Effector memory CD4-positive, alpha-beta T cell (primary cell): ENCODE results near the gene CDHR4.
"Not testable (repeated sequence)": the region's sequence is repeated elsewhere in the genome, so short reads cannot be mapped to it uniquely, and the experiment has no call there.

Experiments used
- DNase-seq, 3 donors: peaks; one replicate each; pipeline ENCODE4 v3.0.0-alpha.2; 2020
- H3K27ac ChIP-seq: 2 replicates; pipeline ENCODE4 v1.7.0; 2013; ENCODE audit warnings: mild to moderate bottlenecking, low read length, moderate library complexity; ENCODE audit not compliant: insufficient read depth, poor library complexity, severe bottlenecking
- H3K27me3 ChIP-seq: replicated peaks from 2 replicates; pipeline ENCODE4 v1.7.0; 2013; ENCODE audit warnings: mild to moderate bottlenecking, low read length; ENCODE audit not compliant: insufficient read depth, control insufficient read depth, poor library complexity, severe bottlenecking
- H3K36me3 ChIP-seq: 2 replicates; pipeline ENCODE4 v1.7.0; 2013; ENCODE audit warnings: mild to moderate bottlenecking, low read length, moderate library complexity; ENCODE audit not compliant: control insufficient read depth, insufficient read depth
- H3K4me1 ChIP-seq: 2 replicates; pipeline ENCODE4 v1.7.0; 2013; ENCODE audit warnings: low read length, mild to moderate bottlenecking; ENCODE audit not compliant: control insufficient read depth, insufficient read depth, poor library complexity, severe bottlenecking
- H3K4me3 ChIP-seq: 2 replicates; pipeline ENCODE4 v1.7.0; 2013; ENCODE audit warnings: low read length, low read depth, mild to moderate bottlenecking; ENCODE audit not compliant: insufficient read depth, poor library complexity, severe bottlenecking
- H3K9me3 ChIP-seq: 2 replicates; pipeline ENCODE4 v1.7.0; 2013; ENCODE audit warnings: mild to moderate bottlenecking, low read length, moderate library complexity; ENCODE audit not compliant: control insufficient read depth

Gene CDHR4

DNA sequence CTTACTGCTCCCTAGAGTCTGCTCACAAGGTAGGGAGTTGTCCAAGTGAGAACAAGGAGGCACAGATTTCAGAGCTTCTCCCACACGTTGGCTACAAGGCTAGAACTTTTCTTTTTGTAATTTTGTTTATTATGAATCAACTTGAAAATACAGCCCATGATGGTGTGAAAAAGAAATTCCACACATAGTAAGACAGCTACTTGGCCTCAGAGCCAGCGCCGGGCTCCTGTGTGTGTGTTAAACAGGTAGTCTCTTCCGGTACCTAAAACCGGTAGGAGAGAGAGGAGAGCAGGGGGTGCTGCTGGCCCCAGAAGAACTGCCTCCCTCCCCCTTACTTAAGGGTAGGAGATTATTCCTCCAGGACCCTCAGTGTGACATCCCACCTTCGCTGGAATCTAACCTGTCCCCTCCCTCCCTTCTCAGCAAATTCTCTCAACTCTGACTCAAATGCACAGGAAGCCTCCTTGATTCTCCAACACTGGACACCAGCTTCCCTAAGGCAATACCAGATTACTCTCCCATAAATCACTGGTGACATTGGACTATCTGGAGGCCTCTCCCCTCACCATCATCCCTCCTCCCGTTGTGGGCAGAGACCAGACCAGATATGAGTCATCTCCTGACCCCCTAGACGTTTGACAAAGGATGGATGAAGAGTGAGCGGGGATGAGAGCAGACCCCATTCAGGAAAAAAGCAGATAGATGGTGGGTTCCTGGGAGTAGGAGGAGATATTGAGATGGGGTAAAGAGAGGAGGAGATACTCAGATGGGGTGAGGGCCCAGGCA, 8.9 kb downstream of the CDHR4 start:
- H3K4me3 ChIP-seq: no peak overlapping the region
- no peaks in the 10 kb centered on the region for H3K9me3 ChIP-seq
- H3K27ac ChIP-seq: no peak overlapping the region
- H3K36me3 ChIP-seq: no peaks in the 10 kb centered on the region
- peaks cover 10% of the 10 kb centered on the region for H3K4me1 ChIP-seq
- DNase-seq: no peak
- no peaks in the 10 kb centered on the region for H3K27me3 ChIP-seq

DNA sequence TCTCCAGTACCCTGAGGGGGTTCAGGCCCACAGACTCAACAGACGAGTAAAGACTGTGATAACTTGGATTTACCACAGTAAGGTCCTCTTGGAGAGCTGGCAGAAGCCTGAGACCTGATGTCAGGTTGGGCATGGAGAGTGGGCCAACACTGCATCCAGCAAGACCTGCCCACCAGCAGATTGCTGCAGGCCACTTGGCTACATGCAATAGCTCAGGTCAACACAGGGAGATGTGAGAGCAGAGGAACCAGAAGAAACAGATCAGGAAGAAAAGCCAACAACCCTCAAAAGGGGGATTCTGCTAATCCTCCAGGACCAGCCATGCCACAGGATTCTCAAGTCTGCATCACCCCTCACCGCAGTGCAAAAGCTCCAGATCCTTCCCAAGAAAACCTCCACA, 11.6 kb downstream of the CDHR4 start:
- DNase-seq: no peak
- Histone ChIP-seq H3K27ac (no peak overlapping the region), H3K27me3 (no peaks in the 10 kb centered on the region), H3K4me3 (no peak overlapping the region), H3K36me3 (no peaks in the 10 kb centered on the region), H3K4me1 (peaks cover 13% of the 10 kb centered on the region), H3K9me3 (no peaks in the 10 kb centered on the region)

DNA sequence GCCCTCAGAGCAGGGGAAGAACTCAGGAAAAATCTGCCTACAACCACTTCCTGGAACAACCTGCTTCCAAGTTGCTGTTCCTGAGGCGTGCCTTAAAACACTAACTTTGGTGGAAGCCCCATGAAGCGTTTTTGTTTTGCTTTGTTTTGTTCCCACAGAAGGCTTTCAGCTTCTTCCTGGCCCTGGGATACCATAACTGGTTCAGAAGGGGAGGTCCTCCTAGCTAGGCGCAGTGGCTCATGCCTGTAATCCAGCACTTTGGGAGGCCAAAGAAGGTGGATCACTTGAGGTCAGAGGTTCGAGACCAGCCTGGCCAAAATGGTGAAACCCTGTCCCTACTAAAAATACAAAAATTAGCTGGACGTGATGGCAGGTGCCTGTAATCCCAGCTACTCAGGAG, 12.1 kb downstream of the CDHR4 start:
- Histone ChIP-seq H3K36me3 (peaks cover under 1% of the 10 kb centered on the region), H3K4me3 (no peak overlapping the region), H3K27ac (no peak overlapping the region), H3K9me3 (no peaks in the 10 kb centered on the region), H3K27me3 (no peaks in the 10 kb centered on the region), H3K4me1 (peaks cover 13% of the 10 kb centered on the region)
- DNase-seq: no peak

DNA sequence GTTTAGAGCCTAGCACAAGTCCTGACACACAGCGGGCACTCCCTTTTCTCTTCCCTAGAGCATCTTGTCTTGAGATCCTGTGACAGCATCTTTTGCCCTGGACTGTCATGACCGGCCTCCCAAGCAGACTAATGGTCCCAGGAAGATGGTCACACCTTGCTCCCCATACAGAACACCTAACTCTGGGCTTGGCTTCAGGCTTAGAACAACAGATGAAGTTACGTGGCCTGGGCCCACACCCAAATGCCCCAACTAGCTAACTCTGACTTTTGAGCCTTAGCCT, 12.6 kb downstream of the CDHR4 start:
- peak overlapping the region; percentile 96 for H3K27ac ChIP-seq

DNA sequence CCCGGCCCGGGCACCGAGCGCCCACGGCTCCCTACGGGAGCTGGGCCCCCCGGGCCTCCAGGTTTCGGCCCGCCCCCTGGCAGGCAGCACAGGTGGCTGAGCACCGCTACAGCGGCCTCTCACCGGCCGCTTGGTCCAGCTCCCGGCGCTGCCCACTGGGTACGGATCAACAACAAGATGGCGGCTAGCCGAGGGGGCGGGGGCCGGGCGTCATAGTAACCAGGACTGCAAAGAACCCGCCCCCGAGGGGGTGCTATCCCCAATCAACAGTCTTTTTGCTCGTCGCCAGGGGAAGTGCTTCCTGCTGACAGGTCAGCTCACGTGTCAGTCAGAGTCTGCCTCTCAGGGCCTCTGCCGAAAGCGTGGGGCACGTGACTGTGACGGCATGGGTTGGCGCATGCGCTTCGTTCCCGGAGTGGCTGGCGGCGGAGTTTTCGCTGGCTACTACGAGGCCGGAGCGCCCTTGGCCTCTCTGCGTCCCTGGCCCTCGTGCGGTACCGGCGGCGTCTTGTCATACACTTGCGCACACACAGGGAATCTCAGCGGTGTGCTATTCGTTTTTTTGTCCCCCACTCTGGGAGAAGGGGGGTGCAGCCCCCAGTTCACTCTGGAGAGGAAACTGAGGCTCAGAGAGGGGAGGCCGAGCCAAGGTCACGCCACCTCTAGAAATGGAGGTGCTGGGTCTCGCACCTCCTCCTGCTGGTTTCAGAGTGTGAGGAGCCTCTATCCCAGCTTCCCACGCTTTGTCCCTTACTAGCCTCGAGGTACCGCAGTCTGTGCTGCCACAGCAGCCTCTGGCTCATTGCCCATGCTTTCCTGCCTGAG, 13.1 kb downstream of the CDHR4 start, which contains the start of gene IP6K1:
Gene IP6K1 (minus strand): TSS at position 186 of the 825 bp plus-strand sequence. CDS start 38,502 bp downstream, outside the sequence.
- H3K4me1 ChIP-seq: peaks cover 13% of the 10 kb centered on the region
- no peaks in the 10 kb centered on the region for H3K9me3 ChIP-seq
- peak; percentile 97 to 100 (median 100) for DNase-seq
- H3K27me3 ChIP-seq: no peaks in the 10 kb centered on the region
- peak within 1 kb of the TSS; percentile 98 for H3K4me3 ChIP-seq
- peaks cover 4% of the 10 kb centered on the region for H3K36me3 ChIP-seq
- H3K27ac ChIP-seq: peak within 1 kb of the TSS; percentile 96

More for the DNA sequence above, 12.6 kb downstream of the CDHR4 start:
- no peak for DNase-seq
- H3K9me3 ChIP-seq: no peaks in the 10 kb centered on the region
- peaks cover 13% of the 10 kb centered on the region for H3K4me1 ChIP-seq
- peak overlapping the region; percentile 98 for H3K4me3 ChIP-seq
- H3K36me3 ChIP-seq: peaks cover 4% of the 10 kb centered on the region
- H3K27me3 ChIP-seq: no peaks in the 10 kb centered on the region

DNA sequence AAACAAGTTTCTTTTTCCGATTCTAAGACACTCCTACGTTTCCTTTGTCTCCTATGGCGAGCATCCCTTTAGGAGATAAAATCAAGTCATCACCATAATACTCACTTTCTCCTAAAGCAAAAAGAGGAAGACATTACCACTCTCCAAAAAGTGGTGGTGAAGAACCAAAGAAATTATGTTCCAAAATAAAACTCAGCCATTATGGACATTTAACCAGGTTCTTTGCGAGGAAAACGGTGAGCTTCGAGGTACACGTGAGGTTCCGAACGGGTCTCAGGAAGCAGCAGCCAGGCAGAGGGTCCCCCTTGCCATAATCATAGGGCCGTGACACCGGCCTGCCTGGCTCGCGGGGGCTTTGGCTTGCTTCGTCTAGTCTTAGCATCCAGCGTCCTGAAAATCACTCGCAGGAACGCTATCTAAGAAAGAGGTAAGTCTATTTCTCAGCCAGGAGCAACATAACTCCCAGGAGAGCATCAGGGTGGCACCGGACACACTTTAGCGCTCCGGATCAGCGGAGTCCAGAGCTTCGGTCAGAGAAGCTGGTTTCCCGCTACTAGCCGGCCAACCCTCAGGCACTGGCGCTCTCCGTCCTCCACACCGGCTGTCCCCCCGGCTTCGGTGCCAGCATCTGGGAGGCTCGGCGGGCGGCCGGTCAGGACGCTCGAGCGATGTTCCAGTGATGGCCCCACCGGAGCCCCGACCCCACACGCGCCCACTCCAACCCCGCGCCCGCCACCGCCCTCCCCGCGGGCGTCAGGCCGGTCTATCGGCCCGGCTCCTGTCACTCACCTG, 13.9 kb downstream of the CDHR4 start:
- peak in 1 of 3 donors; percentile 8 for DNase-seq

DNA sequence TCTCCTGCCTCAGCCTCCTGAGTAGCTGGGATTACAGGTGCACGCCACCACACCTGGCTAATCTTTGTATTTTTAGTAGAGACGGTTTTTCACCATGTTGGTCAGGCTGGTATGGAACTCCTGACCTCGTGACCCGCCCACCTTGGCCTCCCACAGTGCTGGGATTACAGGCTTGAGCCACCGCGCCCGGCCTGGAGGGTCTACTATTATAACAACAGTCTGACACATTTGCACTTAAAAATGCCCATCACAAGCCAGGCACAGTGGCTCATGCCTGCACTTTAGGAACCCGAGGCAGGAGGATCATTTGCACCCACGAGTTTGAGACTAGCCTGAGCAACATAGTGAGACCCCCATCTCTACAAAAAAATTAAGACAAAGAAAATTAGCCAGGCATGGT, 17.4 kb downstream of the CDHR4 start:
- H3K27ac ChIP-seq, H3K4me3 ChIP-seq, H3K36me3 ChIP-seq: not testable (repeated sequence)

More for the DNA sequence above, 13.9 kb downstream of the CDHR4 start:
- H3K4me3 ChIP-seq: peak overlapping the region; percentile 98
- peaks cover 4% of the 10 kb centered on the region for H3K36me3 ChIP-seq
- H3K9me3 ChIP-seq: no peaks in the 10 kb centered on the region
- H3K4me1 ChIP-seq: peaks cover 14% of the 10 kb centered on the region
- no peaks in the 10 kb centered on the region for H3K27me3 ChIP-seq
- peak overlapping the region; percentile 96 for H3K27ac ChIP-seq

DNA sequence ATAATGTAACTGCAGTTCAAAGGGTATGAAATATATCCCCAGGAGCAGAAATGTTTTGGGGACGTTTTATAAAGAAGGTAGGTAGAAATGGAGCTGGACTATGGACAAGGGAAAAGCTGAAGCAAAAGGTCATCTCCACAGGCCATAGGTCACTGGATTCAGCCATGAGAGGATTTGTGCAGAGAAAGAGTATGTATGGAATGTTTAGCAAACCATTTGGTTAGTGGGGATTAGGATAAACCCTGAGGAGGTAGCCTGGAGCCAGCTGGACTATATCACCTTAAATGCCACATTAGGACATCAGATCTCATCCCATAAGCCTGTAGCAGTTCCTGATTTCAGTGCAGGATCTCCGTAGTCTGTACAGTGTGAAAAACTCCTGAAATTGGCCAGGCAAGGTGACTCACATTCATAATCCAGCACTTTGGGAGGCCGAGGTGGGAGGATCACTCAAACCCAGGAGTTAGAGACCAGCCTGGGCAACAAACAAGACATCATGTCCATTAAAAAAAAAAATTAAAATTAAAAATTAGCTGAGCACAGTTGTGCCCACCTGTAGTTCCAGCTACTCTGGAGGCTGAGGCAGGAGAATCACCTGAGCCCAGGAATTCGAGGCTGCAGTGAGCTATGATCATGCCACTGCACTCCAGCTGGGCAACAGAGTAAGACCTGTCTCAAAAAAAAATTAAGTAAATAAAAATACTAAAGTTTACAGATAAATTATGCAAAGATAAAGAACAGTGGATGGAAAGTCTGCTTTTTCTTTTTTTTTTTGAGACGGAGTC, 18.1 kb downstream of the CDHR4 start:
- H3K4me3 ChIP-seq: no peak overlapping the region
- no peaks in the 10 kb centered on the region for H3K27me3 ChIP-seq
- H3K36me3 ChIP-seq: peaks cover 4% of the 10 kb centered on the region
- H3K27ac ChIP-seq: no peak overlapping the region
- H3K9me3 ChIP-seq: no peaks in the 10 kb centered on the region
- no peak for DNase-seq
- H3K4me1 ChIP-seq: peaks cover 10% of the 10 kb centered on the region

More for the DNA sequence above, 17.4 kb downstream of the CDHR4 start:
- DNase-seq, H3K27me3 ChIP-seq, H3K9me3 ChIP-seq: not testable (repeated sequence)
- H3K4me1 ChIP-seq: peaks cover 16% of the 10 kb centered on the region

DNA sequence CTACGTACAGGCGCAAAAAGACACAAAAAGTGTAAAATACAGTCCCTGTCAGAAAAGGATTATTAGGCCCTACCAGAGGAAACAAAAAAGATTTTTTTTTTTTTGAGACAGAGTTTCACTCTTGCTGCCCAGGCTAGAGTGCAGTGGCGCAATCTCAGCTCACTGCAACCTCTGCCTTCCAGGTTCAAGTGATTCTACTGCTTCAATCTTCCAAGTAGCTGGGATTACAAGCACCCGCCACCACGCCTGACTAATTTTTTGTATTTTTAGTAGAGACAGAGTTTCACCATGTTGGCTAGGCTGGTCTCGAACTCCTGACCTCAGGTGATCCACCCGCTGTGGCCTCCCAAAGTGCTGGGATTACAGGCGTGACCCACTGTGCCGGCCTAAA, 18.7 kb downstream of the CDHR4 start:
- not testable (repeated sequence) for H3K27me3 ChIP-seq, H3K36me3 ChIP-seq, DNase-seq, H3K4me3 ChIP-seq, H3K27ac ChIP-seq, H3K9me3 ChIP-seq, H3K4me1 ChIP-seq
